GDM1 (cell line): ENCODE data around the gene SLC6A18.

ENCODE experiments used
- DNase-seq: peaks from one replicate; lab custom pipeline; 2025; lab: John Stamatoyannopoulos, UW

The SLC6A18 gene

GRCh38 chr5:1292846-1293415 is 67.8 kb downstream of the SLC6A18 start:
- no peak for DNase-seq

GRCh38 chr5:1293416-1294205 is 68.4 kb downstream of the SLC6A18 start:
- no peak for DNase-seq

- DNase-seq, result no peak
Measured at GRCh38 chr5:1294206-1294834, 69.1 kb downstream of the SLC6A18 start.

GRCh38 chr5:1294835-1295649 is 69.9 kb downstream of the SLC6A18 start, which contains the start of gene TERT:
TSS of gene TERT (minus strand) at chr5:1295068. CDS start at chr5:1294989, 79 bp downstream.
- DNase-seq, result no peak

GRCh38 chr5:1295650-1296037 is 70.5 kb downstream of the SLC6A18 start:
- DNase-seq, result no peak
